Activated CD4-positive, alpha-beta memory T cell treated with anti-CD3 and anti-CD28 coated beads for 36 hours (primary cell): ENCODE measurements around the gene DGCR6L. TPM values are rescaled to one million over a fixed set of nuclear protein-coding genes. Genes with fewer than 3 reads are reported as not detected.
"Not testable (repeated sequence)": the region's sequence is repeated elsewhere in the genome, so short reads cannot be mapped to it uniquely, and the experiment has no call there.

Experiments
- CTCF ChIA-PET: fragments of 350-600 bp; sonication (Branson Sonifier 250); formaldehyde crosslinking; loops from one replicate; lab custom pipeline; 2021; ENCODE audit warnings: antibody characterized with exemption, inconsistent platforms; lab: Charles Lee
- POLR2A ChIA-PET: fragments of 350-600 bp; sonication (Branson Sonifier 250); formaldehyde crosslinking; loops from one replicate; lab custom pipeline; 2021; ENCODE audit warnings: antibody characterized with exemption; lab: Charles Lee
- DNase-seq: peaks from one replicate; pipeline ENCODE4 v3.0.0-alpha.2; 2020
- H3K27ac Mint-ChIP-seq: one replicate; pipeline ENCODE4 v1.8.0; 2021; ENCODE audit warnings: mixed read lengths
- H3K27me3 Mint-ChIP-seq: one replicate; pipeline ENCODE4 v1.8.0; 2021; ENCODE audit warnings: mixed read lengths
- H3K36me3 Mint-ChIP-seq: one replicate; pipeline ENCODE4 v1.8.0; 2021; ENCODE audit warnings: mixed read lengths
- H3K4me1 Mint-ChIP-seq: one replicate; pipeline ENCODE4 v1.8.0; 2021; ENCODE audit warnings: low read depth, mixed read lengths
- H3K4me3 Mint-ChIP-seq: one replicate; pipeline ENCODE4 v1.8.0; 2021; ENCODE audit warnings: mild to moderate bottlenecking, mixed read lengths
- H3K9me3 Mint-ChIP-seq: one replicate; pipeline ENCODE4 v1.8.0; 2021; ENCODE audit warnings: mixed read lengths
- intact Hi-C: fragments of 100-400 bp; cut with micrococcal nuclease; formaldehyde crosslinking; loops from one replicate; pipeline ENCODE4 v1.15.1; 2023
- total RNA-seq, 2 experiments: library from RNA; stranded (reverse); gene quantifications; one replicate each; pipeline ENCODE4 v1.2.3, GENCODE V29; 2021

Gene DGCR6L
- total RNA-seq, 2 experiments from 2014 or later = 26.9 to 31.3 TPM

DNA sequence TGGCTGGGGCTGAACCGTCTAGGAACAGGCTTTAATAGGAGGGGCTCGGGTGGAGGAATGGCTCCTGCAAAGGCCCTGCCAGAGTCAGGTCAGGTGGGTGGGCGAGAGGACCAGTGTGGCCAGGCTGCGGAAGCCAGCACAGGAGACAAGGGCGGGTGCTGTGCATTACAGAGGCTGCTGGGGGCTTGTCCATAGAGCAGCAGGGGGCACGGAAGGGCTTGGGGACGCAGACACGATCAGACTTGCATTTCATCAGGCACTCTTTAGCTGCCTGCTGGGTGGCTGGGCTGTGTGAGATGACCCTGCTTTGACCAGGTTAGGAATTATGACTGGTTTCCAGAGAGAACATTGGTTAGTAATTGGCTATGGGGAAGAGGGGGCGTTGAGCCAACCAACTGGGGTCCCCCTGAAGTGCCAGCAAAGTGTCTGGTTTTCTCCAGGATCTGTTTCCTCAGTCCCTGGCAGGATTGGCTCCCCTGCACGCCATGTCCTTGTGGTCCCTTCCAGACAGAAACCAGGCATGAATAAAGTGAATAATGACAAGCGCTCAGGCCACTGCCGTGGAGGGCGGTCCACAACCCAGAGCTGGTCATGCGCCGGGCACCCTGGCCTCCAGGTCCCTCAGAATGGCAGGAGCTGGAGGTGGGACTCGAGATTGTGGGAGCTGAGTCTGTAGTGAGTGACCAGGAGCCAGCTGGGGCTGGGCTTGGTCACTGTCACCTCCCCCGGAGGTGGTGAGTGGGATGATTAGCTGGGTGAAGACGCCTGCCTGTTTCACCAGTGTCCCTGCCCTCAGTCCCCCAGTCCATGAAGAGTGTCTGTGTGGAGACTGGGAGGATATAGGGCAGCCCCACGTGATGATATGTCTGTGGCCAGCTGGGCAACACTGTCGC, 1.0 kb upstream of the DGCR6L start:
- H3K9me3 Mint-ChIP-seq, CTCF ChIA-PET, H3K27me3 Mint-ChIP-seq, POLR2A ChIA-PET, H3K36me3 Mint-ChIP-seq, DNase-seq: not testable (repeated sequence)
- Mint-ChIP-seq H3K4me3 (peak overlapping the region; percentile 93), H3K27ac (peak overlapping the region; percentile 81), H3K4me1 (peaks cover 68% of the 10 kb centered on the region)
- intact Hi-C loops = loop anchor here (5.0 kb wide), 2 partner anchors 186 to 231 kb away; partner anchors contain the start of gene MED15

DNA sequence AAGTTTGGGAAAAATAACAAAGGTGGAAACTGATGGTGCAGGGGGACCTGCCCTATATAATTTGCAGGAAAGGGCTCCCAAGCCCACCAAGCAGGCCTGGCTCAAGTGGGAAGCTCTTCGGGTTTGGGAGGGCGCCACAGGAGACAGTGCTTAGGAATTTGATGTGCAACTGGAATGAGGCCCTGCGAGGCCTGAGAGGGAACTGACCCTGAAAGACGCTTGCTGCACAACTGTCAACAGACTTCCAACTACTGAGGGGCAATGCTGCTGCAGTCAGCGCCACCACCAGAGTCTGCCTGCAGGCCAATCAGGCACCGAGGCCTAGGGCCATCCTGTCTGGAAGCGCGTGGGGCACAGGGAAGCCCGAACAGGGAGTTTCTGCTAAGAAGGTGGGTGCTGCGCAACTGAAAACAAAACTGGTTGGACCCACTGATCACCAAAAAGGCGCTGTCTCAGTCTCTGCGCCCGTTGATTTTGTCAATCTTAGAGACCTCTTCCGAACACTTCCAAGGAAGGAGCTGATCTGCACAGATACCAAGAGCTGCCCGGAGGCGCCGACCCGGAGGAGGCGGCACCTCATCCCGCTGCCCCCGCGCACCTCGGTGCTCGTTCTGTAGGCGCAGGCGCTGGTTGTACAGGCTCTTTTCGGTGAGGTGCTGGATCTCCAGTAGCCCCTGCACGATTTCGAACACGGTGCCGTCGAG, 667 bp downstream of the DGCR6L start:
- Mint-ChIP-seq H3K36me3 (peaks cover 2% of the 10 kb centered on the region), H3K27ac (peak overlapping the region; percentile 58), H3K27me3 (no peaks in the 10 kb centered on the region), H3K4me3 (peak overlapping the region; percentile 93), H3K9me3 (no peaks in the 10 kb centered on the region), H3K4me1 (peaks cover 62% of the 10 kb centered on the region)
- no peak for DNase-seq
- ChIA-PET CTCF (interaction anchor here (0.7 to 1.8 kb wide), 8 partner anchors 9 to 258 kb away, joined by 3 to 6 read pairs (median 4); no protein-coding TSS in a partner anchor), POLR2A (interaction anchor here (0.8 to 1.5 kb wide), 3 partner anchors 9 to 189 kb away, joined by 4 to 5 read pairs (median 5); no protein-coding TSS in a partner anchor)
- intact Hi-C loops = no loop called here

GRCh38 chr22:20318043-20318688, 1.7 kb downstream of the DGCR6L start:
- H3K27me3 Mint-ChIP-seq, H3K36me3 Mint-ChIP-seq, intact Hi-C loops, POLR2A ChIA-PET, DNase-seq, H3K9me3 Mint-ChIP-seq, H3K27ac Mint-ChIP-seq: not testable (repeated sequence)
- H3K4me1 Mint-ChIP-seq = peaks cover 52% of the 10 kb centered on the region
- H3K4me3 Mint-ChIP-seq = peak overlapping the region; percentile 23
- CTCF ChIA-PET = interaction anchor here (0.8 to 1.8 kb wide), 6 partner anchors 16 to 506 kb away, joined by 3 to 7 read pairs (median 3); no protein-coding TSS in a partner anchor

- POLR2A ChIA-PET, H3K27ac Mint-ChIP-seq: not testable (repeated sequence)
- CTCF ChIA-PET = interaction anchor here (0.7 to 1.8 kb wide), 7 partner anchors 8 to 507 kb away, joined by 3 to 7 read pairs (median 3); no protein-coding TSS in a partner anchor
These were observed 2.3 kb downstream of the DGCR6L start for GRCh38 chr22:20317402-20318042.

GRCh38 chr22:20316844-20317401, 2.9 kb downstream of the DGCR6L start:
- H3K4me1 Mint-ChIP-seq = peaks cover 41% of the 10 kb centered on the region
- no peak overlapping the region for H3K4me3 Mint-ChIP-seq
- intact Hi-C loops = no loop called here
- CTCF ChIA-PET = interaction anchor here (0.7 to 1.8 kb wide), 5 partner anchors 8 to 101 kb away, joined by 3 to 7 read pairs (median 3); no protein-coding TSS in a partner anchor
- H3K9me3 Mint-ChIP-seq = no peaks in the 10 kb centered on the region
- H3K27ac Mint-ChIP-seq = no peak overlapping the region
- DNase-seq = no peak
- no peaks in the 10 kb centered on the region for H3K27me3 Mint-ChIP-seq
- H3K36me3 Mint-ChIP-seq = peaks cover 2% of the 10 kb centered on the region
- POLR2A ChIA-PET = no interaction called here

More at GRCh38 chr22:20317402-20318042, 2.3 kb downstream of the DGCR6L start:
- peaks cover 45% of the 10 kb centered on the region for H3K4me1 Mint-ChIP-seq
- H3K4me3 Mint-ChIP-seq = peak overlapping the region; percentile 23
- H3K27me3 Mint-ChIP-seq, H3K36me3 Mint-ChIP-seq, H3K9me3 Mint-ChIP-seq, intact Hi-C loops: not testable (repeated sequence)
- DNase-seq = peak; percentile 65

GRCh38 chr22:20316217-20316843, 3.5 kb downstream of the DGCR6L start:
- peaks cover 36% of the 10 kb centered on the region for H3K4me1 Mint-ChIP-seq
- intact Hi-C loops = no loop called here
- ChIA-PET CTCF (interaction anchor here (0.8 to 1.8 kb wide), 2 partner anchors 17 to 159 kb away, joined by 3 to 7 read pairs; no protein-coding TSS in a partner anchor), POLR2A (no interaction called here)
- no peak overlapping the region for H3K4me3 Mint-ChIP-seq
- DNase-seq = no peak
- H3K9me3 Mint-ChIP-seq = no peaks in the 10 kb centered on the region
- peaks cover 2% of the 10 kb centered on the region for H3K36me3 Mint-ChIP-seq
- no peak overlapping the region for H3K27ac Mint-ChIP-seq
- no peaks in the 10 kb centered on the region for H3K27me3 Mint-ChIP-seq

DNA sequence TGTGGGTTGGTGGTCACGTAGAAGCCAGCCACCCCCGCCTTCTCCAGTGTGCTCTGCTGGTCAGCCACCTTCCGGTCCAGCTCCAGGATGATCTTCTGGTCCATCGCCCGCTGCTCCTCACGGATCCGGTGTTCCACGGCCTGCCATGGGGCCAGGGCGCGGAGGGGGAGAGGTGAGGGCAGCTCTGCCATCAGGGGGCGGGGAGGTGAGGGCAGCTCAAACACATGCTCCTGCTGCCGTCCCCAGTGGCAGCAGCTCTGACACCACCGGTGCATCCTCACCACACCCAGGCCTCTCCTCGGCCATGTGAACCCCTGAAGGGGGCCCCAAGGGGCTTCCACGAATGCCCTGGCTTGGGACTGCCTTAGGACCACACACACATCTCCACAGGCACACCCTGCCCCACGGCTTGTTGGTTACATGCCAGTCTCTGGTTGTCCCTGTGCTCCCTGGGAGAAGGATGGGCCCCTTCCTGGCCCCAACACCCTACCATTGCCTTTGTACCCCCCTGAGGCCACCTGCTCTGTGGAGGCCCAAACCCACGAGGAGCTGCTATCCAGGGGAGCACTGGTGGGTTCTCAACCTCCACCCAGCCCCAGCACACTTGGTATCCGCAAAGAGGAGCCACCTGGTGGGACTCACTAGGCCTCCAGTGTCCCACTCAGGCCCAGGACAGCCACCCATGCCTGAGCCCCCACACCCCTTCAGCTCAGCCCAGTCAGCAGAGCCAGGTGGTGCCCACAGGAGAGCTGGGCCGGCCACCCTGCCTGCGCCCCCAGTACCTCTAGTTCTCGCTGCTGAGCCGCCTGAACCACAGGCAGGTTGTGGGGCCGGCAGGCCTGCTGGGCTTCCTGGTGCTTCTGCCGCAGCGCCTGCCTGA, 4.3 kb downstream of the DGCR6L start:
- Mint-ChIP-seq H3K36me3 (peaks cover 1% of the 10 kb centered on the region), H3K27ac (no peak overlapping the region), H3K9me3 (no peaks in the 10 kb centered on the region), H3K4me3 (no peak overlapping the region), H3K27me3 (no peaks in the 10 kb centered on the region), H3K4me1 (peaks cover 30% of the 10 kb centered on the region)
- ChIA-PET POLR2A (no interaction called here), CTCF (interaction anchor here (0.8 kb wide), 1 partner anchor 159 kb away, joined by 3 read pairs; no protein-coding TSS in a partner anchor)
- DNase-seq = no peak
- intact Hi-C loops = no loop called here

DNA sequence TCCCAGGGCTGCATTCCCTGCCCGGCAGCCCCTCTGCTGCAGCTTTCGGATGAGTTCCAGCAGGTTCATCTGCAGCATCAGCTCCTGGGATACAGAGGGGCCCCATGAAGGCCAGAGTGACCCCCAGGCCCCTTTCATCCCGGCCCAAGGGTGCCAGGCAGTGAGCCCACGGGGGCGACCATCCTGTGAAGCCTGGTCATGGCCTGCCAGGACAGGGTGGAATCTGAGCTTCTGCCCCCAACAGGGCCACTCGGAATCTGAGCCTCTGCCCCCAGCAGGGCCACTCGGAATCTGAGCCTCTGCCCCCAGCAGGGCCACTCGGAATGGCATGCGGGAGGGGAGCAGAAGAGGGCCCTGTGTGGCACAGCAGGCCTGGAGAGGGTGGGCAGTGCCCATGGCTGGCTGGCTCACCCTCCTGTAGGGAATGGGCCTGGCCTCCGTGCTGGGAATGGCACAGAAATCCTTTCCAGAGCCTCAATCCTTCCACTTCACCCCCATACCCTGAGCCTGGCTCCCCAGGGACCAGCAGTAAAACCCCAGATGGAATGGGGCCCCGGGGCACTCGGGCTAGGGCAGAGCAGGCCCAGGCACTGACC, 5.0 kb downstream of the DGCR6L start:
- DNase-seq, POLR2A ChIA-PET, H3K9me3 Mint-ChIP-seq, H3K27ac Mint-ChIP-seq, H3K36me3 Mint-ChIP-seq, CTCF ChIA-PET, H3K27me3 Mint-ChIP-seq, H3K4me3 Mint-ChIP-seq, intact Hi-C loops: not testable (repeated sequence)
- peaks cover 29% of the 10 kb centered on the region for H3K4me1 Mint-ChIP-seq

DNA sequence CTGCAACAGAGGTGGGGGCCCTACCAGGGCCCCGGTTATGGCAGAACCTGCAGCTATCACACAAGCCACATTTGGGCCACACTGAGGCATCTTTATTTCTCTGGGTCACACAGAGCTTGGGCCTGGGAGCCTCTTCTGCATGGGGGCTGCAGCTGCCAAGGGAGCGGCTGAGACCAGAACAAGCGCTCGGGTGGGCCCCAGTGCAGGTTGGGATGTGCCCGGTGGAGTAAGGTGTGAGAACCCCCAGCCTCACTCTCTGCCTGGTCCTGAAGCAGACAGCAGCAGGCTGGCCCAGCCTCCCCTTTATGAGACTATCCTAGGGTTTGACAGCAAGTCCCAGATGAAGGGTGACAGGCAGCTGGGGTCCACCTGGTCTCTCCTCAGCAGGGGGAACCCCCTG, 5.7 kb downstream of the DGCR6L start:
- POLR2A ChIA-PET, H3K27ac Mint-ChIP-seq, CTCF ChIA-PET, H3K4me3 Mint-ChIP-seq, H3K36me3 Mint-ChIP-seq, H3K27me3 Mint-ChIP-seq, intact Hi-C loops, DNase-seq, H3K9me3 Mint-ChIP-seq: not testable (repeated sequence)
- H3K4me1 Mint-ChIP-seq = peaks cover 27% of the 10 kb centered on the region
